HEK293 (cell line): Measurements from ENCODE around the gene CAMTA2.
A peak's percentile ranks its signal among the peaks of the same experiment; 100 is the strongest.

Experiments used
- CTCF ChIA-PET: fragments of 350-600 bp; formaldehyde crosslinking; extraction: SDS; loops from one replicate; lab custom pipeline; 2021; ENCODE audit warnings: antibody characterized with exemption; lab: Yijun Ruan, JAX
- POLR2A ChIA-PET: fragments of 300-600 bp; formaldehyde crosslinking; extraction: SDS; loops from one replicate; lab custom pipeline; 2020; ENCODE audit warnings: antibody characterized with exemption, inconsistent platforms; lab: Yijun Ruan, JAX
- H3K27ac ChIP-seq: fragments of 200-500 bp; sonication (Bioruptor generic); 2 replicates; pipeline ENCODE4 v1.5.1; 2014; ENCODE audit warnings: low read depth, low read length, control low read depth, inconsistent platforms; ENCODE audit errors: extremely low read depth
- H3K36me3 ChIP-seq, 2 experiments: fragments of 200-500 bp in 1 of 2; sonication (Bioruptor generic) in 1 of 2; 1 replicate in 1 of 2; 2 replicates in 1 of 2; pipeline ENCODE4 v1.5.1; 2014 to 2017; ENCODE audit warnings: inconsistent platforms in 2 of 2, low read length in 2 of 2; ENCODE audit not compliant: control insufficient read depth in 2 of 2, insufficient read depth in 1 of 2
- H3K4me1 ChIP-seq: fragments of 200-500 bp; sonication (Bioruptor generic); 2 replicates; pipeline ENCODE4 v1.5.1; 2014; ENCODE audit warnings: mild to moderate bottlenecking, low read length, inconsistent platforms; ENCODE audit not compliant: control insufficient read depth, insufficient read depth
- H3K4me3 ChIP-seq: 2 replicates; pipeline ENCODE4 v1.5.1; 2011; ENCODE audit warnings: low read depth, mild to moderate bottlenecking, control low read depth, low read length, moderate library complexity
- H3K9me3 ChIP-seq: fragments of 200-500 bp; sonication (Bioruptor generic); 2 replicates; pipeline ENCODE4 v1.5.1; 2014; ENCODE audit warnings: low read depth, low read length, inconsistent platforms; ENCODE audit not compliant: control insufficient read depth, insufficient read depth
- GLIS1 ChIP-seq: fragments of 450-650 bp; formaldehyde crosslinking; IDR thresholded peaks from 2 replicates; pipeline ENCODE4 v1.5.1; 2016; ENCODE audit warnings: missing biosample characterization, missing genetic modification characterization
- IKZF3 ChIP-seq: fragments of 450-650 bp; IDR thresholded peaks from 2 replicates; pipeline ENCODE4 v1.5.0; 2018; ENCODE audit warnings: missing biosample characterization, mild to moderate bottlenecking, missing genetic modification characterization, moderate library complexity
- RBAK ChIP-seq: fragments of 450-650 bp; formaldehyde crosslinking; IDR thresholded peaks from 2 replicates; pipeline ENCODE4 v1.5.1; 2016; ENCODE audit warnings: missing biosample characterization, missing genetic modification characterization
- YY1 ChIP-seq: fragments of 450-650 bp; formaldehyde crosslinking; IDR thresholded peaks from 2 replicates; pipeline ENCODE4 v1.5.1; 2018; ENCODE audit warnings: missing biosample characterization, missing genetic modification characterization
- ZBTB11 ChIP-seq: fragments of 450-650 bp; formaldehyde crosslinking; conservative IDR thresholded peaks from 2 replicates; pipeline ENCODE4 v1.5.1; 2016; ENCODE audit warnings: low read depth, missing biosample characterization, missing genetic modification characterization
- ZBTB6 ChIP-seq: fragments of 450-650 bp; formaldehyde crosslinking; IDR thresholded peaks from 2 replicates; pipeline ENCODE4 v1.5.1; 2017; ENCODE audit warnings: missing biosample characterization, missing genetic modification characterization
- ZNF10 ChIP-seq: fragments of 450-650 bp; formaldehyde crosslinking; IDR thresholded peaks from 2 replicates; pipeline ENCODE4 v1.5.1; 2017; ENCODE audit warnings: missing biosample characterization, missing genetic modification characterization
- ZNF132 ChIP-seq: fragments of 450-650 bp; formaldehyde crosslinking; IDR thresholded peaks from 2 replicates; pipeline ENCODE4 v1.5.1; 2017; ENCODE audit warnings: missing biosample characterization, missing genetic modification characterization, borderline replicate concordance
- ZNF146 ChIP-seq: fragments of 450-650 bp; formaldehyde crosslinking; IDR thresholded peaks from 2 replicates; pipeline ENCODE4 v1.5.1; 2016; ENCODE audit warnings: missing biosample characterization, missing genetic modification characterization
- ZNF335 ChIP-seq: fragments of 450-650 bp; formaldehyde crosslinking; conservative IDR thresholded peaks from 2 replicates; pipeline ENCODE4 v1.5.1; 2016; ENCODE audit warnings: missing biosample characterization, missing genetic modification characterization
- ZNF366 ChIP-seq: fragments of 450-650 bp; formaldehyde crosslinking; conservative IDR thresholded peaks from 2 replicates; pipeline ENCODE4 v1.5.1; 2016; ENCODE audit warnings: missing biosample characterization, missing genetic modification characterization
- ZNF473 ChIP-seq: fragments of 450-650 bp; formaldehyde crosslinking; IDR thresholded peaks from 2 replicates; pipeline ENCODE4 v1.5.1; 2017; ENCODE audit warnings: missing biosample characterization, missing genetic modification characterization
- ZNF558 ChIP-seq: fragments of 450-650 bp; formaldehyde crosslinking; IDR thresholded peaks from 2 replicates; pipeline ENCODE4 v1.5.1; 2016; ENCODE audit warnings: missing biosample characterization, missing genetic modification characterization
- ZNF561 ChIP-seq: fragments of 450-650 bp; IDR thresholded peaks from 2 replicates; pipeline ENCODE4 v1.5.1; 2018; ENCODE audit warnings: missing biosample characterization, missing genetic modification characterization, borderline replicate concordance
- ZNF660 ChIP-seq: fragments of 450-650 bp; IDR thresholded peaks from 2 replicates; pipeline ENCODE4 v1.5.1; 2018; ENCODE audit warnings: missing biosample characterization, mild to moderate bottlenecking, missing genetic modification characterization
- ZNF707 ChIP-seq: fragments of 450-650 bp; formaldehyde crosslinking; IDR thresholded peaks from 2 replicates; pipeline ENCODE4 v1.5.1; 2016; ENCODE audit warnings: missing biosample characterization, missing genetic modification characterization
- ZNF76 ChIP-seq: fragments of 450-650 bp; formaldehyde crosslinking; IDR thresholded peaks from 2 replicates; pipeline ENCODE4; 2016; ENCODE audit warnings: low read depth, missing biosample characterization, missing genetic modification characterization, borderline replicate concordance
- TF ChIP-seq, protein P1 (sequence below): fragments of 450-650 bp; formaldehyde crosslinking; IDR thresholded peaks from 2 replicates; pipeline ENCODE4 v1.5.1; 2016; ENCODE audit warnings: missing biosample characterization, missing genetic modification characterization, borderline replicate concordance

The CAMTA2 gene

GRCh38 chr17:4942760-4943508, 44.5 kb downstream of the CAMTA2 start:
- peaks cover 38 to 70% of the 10 kb centered on the region in 2 experiments for H3K36me3 ChIP-seq
- TF ChIP-seq ZNF366 (tag by site-specific recombination): 0 out of 2 replicates have a peak, but pooled peaks have one; percentile 31
- 0 out of 2 replicates have a peak, but pooled peaks have one; percentile 33 for TF ChIP-seq IKZF3
- 0 out of 2 replicates have a peak, but pooled peaks have one; percentile 33 for TF ChIP-seq ZNF76 (tag by site-specific recombination)
- TF ChIP-seq GLIS1 (tag by site-specific recombination): no peak
- CTCF ChIA-PET: interaction anchor here (1.1 to 1.2 kb wide), 2 partner anchors 33 to 45 kb away, joined by 4 to 7 read pairs; partner anchors contain the start of gene CAMTA2
- no peaks in the 10 kb centered on the region for H3K9me3 ChIP-seq
- no peak overlapping the region for H3K4me3 ChIP-seq
- POLR2A ChIA-PET: interaction anchor here (0.7 to 17.9 kb wide), 5 partner anchors 10 to 60 kb away, joined by 3 to 358 read pairs (median 5); partner anchors contain the start of genes GP1BA, INCA1, KIF1C and SPAG7
- H3K27ac ChIP-seq: peak overlapping the region; percentile 14; the same call in 1 of the 2 replicates
- H3K4me1 ChIP-seq: peaks cover 21% of the 10 kb centered on the region

- Histone ChIP-seq H3K4me3 (peak overlapping the region; percentile 87), H3K9me3 (no peaks in the 10 kb centered on the region), H3K36me3 (peaks cover 44 to 76% of the 10 kb centered on the region in 2 experiments), H3K4me1 (peaks cover 17% of the 10 kb centered on the region), H3K27ac (peak overlapping the region; percentile 93)
- no peak for TF ChIP-seq ZNF132 (tag by site-specific recombination)
- TF ChIP-seq ZNF146: no peak
- no peak for TF ChIP-seq YY1
- no peak for TF ChIP-seq RBAK (tag by site-specific recombination)
- ChIA-PET CTCF (interaction anchor here (0.6 to 3.0 kb wide), 3 partner anchors 11 to 38 kb away, joined by 3 to 20 read pairs (median 6); partner anchors contain the start of gene CHRNE), POLR2A (interaction anchor here (2.7 kb wide), 1 partner anchor 27 kb away, joined by 106 read pairs; the partner anchor contains the start of gene SPAG7)
Observed at GRCh38 chr17:4941319-4941610, 46.2 kb downstream of the CAMTA2 start.

DNA sequence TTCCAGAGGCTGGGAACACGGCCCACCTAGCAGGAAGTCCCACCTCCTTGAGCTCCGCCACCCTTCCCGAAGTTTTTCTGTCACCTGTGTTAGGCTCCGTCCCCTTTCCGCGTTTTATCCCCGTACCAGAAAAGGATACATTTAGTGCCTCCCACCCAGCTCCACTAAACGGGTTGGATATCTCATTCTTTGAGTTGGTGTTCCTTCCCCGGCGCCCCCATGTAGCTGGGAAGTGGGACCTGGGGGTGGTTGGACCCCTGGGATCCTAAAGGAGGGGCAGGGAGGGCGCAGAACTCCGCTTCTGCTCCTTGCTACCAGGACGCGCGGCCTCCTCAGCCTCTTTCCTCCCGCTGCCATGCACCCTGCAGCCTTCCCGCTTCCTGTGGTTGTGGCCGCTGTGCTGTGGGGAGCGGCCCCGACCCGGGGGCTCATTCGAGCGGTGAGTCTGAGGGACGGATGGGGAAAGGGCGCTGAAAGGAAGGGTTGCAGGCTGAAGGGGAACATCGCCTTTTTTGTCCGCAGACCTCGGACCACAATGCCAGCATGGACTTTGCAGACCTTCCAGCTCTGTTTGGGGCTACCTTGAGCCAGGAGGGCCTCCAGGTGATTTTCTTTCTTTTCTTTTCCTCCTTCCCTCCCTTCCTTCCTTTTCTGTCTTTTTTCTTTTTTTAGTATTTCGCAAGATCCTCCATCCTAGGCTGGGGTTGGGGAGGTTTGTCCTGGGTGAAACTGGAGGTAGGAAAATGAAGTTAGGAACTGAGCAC, 46.7 kb downstream of the CAMTA2 start:
- peaks cover 42 to 76% of the 10 kb centered on the region in 2 experiments for H3K36me3 ChIP-seq
- TF ChIP-seq ZNF660 (0 out of 2 replicates have a peak, but pooled peaks have one; percentile 1), ZNF335 (tag by site-specific recombination) (peak; percentile 71), ZNF558 (tag by site-specific recombination) (0 out of 2 replicates have a peak, but pooled peaks have one; percentile 7), IKZF3 (peak; percentile 95; the same call in 1 of the 2 replicates), ZNF707 (tag by site-specific recombination) (no peak), ZBTB6 (tag by site-specific recombination) (no peak), ZNF561 (tag by site-specific recombination) (0 out of 2 replicates have a peak, but pooled peaks have one; percentile 28), ZNF473 (tag by site-specific recombination) (0 out of 2 replicates have a peak, but pooled peaks have one; percentile 3), ZNF10 (tag by site-specific recombination) (0 out of 2 replicates have a peak, but pooled peaks have one; percentile 4), ZBTB11 (tag by site-specific recombination) (peak; percentile 96), ZNF366 (tag by site-specific recombination) (peak; percentile 75)
- TF ChIP-seq, protein P1, sequence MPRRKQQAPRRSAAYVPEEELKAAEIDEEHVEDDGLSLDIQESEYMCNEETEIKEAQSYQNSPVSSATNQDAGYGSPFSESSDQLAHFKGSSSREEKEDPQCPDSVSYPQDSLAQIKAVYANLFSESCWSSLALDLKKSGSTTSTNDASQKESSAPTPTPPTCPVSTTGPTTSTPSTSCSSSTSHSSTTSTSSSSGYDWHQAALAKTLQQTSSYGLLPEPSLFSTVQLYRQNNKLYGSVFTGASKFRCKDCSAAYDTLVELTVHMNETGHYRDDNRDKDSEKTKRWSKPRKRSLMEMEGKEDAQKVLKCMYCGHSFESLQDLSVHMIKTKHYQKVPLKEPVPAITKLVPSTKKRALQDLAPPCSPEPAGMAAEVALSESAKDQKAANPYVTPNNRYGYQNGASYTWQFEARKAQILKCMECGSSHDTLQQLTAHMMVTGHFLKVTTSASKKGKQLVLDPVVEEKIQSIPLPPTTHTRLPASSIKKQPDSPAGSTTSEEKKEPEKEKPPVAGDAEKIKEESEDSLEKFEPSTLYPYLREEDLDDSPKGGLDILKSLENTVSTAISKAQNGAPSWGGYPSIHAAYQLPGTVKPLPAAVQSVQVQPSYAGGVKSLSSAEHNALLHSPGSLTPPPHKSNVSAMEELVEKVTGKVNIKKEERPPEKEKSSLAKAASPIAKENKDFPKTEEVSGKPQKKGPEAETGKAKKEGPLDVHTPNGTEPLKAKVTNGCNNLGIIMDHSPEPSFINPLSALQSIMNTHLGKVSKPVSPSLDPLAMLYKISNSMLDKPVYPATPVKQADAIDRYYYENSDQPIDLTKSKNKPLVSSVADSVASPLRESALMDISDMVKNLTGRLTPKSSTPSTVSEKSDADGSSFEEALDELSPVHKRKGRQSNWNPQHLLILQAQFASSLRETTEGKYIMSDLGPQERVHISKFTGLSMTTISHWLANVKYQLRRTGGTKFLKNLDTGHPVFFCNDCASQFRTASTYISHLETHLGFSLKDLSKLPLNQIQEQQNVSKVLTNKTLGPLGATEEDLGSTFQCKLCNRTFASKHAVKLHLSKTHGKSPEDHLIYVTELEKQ: no peak

More for the DNA sequence above, 46.7 kb downstream of the CAMTA2 start:
- peaks cover 13% of the 10 kb centered on the region for H3K4me1 ChIP-seq
- H3K27ac ChIP-seq: peak overlapping the region; percentile 93
- peak overlapping the region; percentile 87 for H3K4me3 ChIP-seq
- no peaks in the 10 kb centered on the region for H3K9me3 ChIP-seq
- CTCF ChIA-PET: interaction anchor here (0.6 to 3.0 kb wide), 10 partner anchors 9 to 99 kb away, joined by 3 to 20 read pairs (median 3); partner anchors contain the start of gene CHRNE
- POLR2A ChIA-PET: interaction anchor here (0.5 to 3.4 kb wide), 24 partner anchors 10 to 897 kb away, joined by 3 to 109 read pairs (median 6); partner anchors contain the start of genes CAMTA2, ENO3, INCA1 and KIF1C
